AG09309 (cell line): ENCODE measurements around the gene CREB3L2.

ENCODE experiments used
- DNase-seq: peaks from one replicate; pipeline ENCODE4 v3.0.0-alpha.2; 2010; ENCODE audit warnings: low read depth
- H3K4me3 ChIP-seq: 2 replicates; pipeline ENCODE4 v1.5.1; 2011; ENCODE audit warnings: mild to moderate bottlenecking, low read depth, low read length, moderate library complexity; ENCODE audit not compliant: control insufficient read depth
- CTCF ChIP-seq: IDR thresholded peaks from 2 replicates; pipeline ENCODE4 v1.5.1; 2011; ENCODE audit warnings: mild to moderate bottlenecking, low read depth, low read length, inconsistent platforms; ENCODE audit not compliant: insufficient read depth, control insufficient read depth; ENCODE audit errors: missing control alignments

CREB3L2 gene

GRCh38 chr7:137878333-137878961 lies 123.4 kb downstream of the CREB3L2 start:
- no peak for DNase-seq
- no peak for TF ChIP-seq CTCF
- H3K4me3 ChIP-seq, result no peak overlapping the region

- no peak for TF ChIP-seq CTCF
- no peak for DNase-seq
- H3K4me3 ChIP-seq, result no peak overlapping the region
These were observed 124.7 kb downstream of the CREB3L2 start for GRCh38 chr7:137877027-137877675.

- DNase-seq, result no peak
These were observed 126.1 kb downstream of the CREB3L2 start for GRCh38 chr7:137875746-137876145.

GRCh38 chr7:137873979-137874777 lies 127.7 kb downstream of the CREB3L2 start:
- no peak for TF ChIP-seq CTCF
- peak; percentile 95 for DNase-seq
- no peak overlapping the region for H3K4me3 ChIP-seq

More at GRCh38 chr7:137875746-137876145, 126.1 kb downstream of the CREB3L2 start:
- H3K4me3 ChIP-seq, result no peak overlapping the region
- TF ChIP-seq CTCF, result no peak

- no peak for TF ChIP-seq CTCF
- no peak overlapping the region for H3K4me3 ChIP-seq
- DNase-seq, result peak; percentile 87
These were observed 128.4 kb downstream of the CREB3L2 start for GRCh38 chr7:137873524-137873923.

GRCh38 chr7:137871170-137871915 lies 130.5 kb downstream of the CREB3L2 start:
- no peak for TF ChIP-seq CTCF
- no peak for DNase-seq
- H3K4me3 ChIP-seq, result no peak overlapping the region
